ENCODE measurements around the gene TREML2.
"Not testable (repeated sequence)": the region's sequence is repeated elsewhere in the genome, so short reads cannot be mapped to it uniquely, and the experiment has no call there.

TREML2 gene

DNA sequence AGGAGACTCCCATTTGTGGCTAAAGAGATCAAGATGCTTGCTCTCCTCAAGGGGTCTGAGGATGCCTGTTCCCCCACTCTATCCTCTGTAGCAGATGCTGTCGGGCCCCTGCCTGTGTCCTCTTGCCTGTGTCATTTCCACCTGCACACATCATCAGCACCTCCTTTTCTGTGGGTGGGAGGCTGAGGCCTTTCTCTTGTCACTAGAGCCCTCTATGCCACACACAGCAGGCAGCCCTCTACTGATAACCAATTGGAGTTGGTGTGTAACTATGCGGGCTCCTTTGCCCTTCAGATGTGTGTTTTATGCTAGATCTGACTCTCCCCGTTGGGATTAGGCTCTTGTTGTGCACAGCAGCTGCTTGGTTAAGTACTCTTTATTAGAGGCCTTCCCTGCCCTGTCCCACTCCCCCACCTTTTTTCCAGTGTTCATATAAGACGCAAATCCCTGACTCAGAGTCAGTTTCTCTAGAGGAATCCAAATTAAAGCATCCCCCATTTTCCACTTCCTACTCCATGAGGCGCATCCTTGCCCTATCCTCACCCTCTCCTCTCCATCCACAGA is 7.7 kb downstream of the TREML2 start:
- Histone ChIP-seq H3K27ac (ENCODE audit: low read length) (no peak overlapping the region), H3K79me2 (ENCODE audit: low read length) (no peaks in the 10 kb centered on the region), H3K27me3 (ENCODE audit: low read depth, low read length) (no peaks in the 10 kb centered on the region), H3K9me3 (ENCODE audit: insufficient read depth, low read length) (0 out of 2 replicates have a peak, but pooled peaks cover 11% of the 10 kb centered on the region), H3K36me3 (replicated peaks; ENCODE audit: low read depth, low read length) (peaks cover 53% of the 10 kb centered on the region), H3K4me3 (ENCODE audit: low read length) (no peak overlapping the region), H4K20me1 (ENCODE audit: insufficient read depth, low read length) (no peaks in the 10 kb centered on the region), H3K4me2 (ENCODE audit: low read length) (no peak overlapping the region), H3K4me1 (ENCODE audit: low read length) (no peaks in the 10 kb centered on the region), H3K9ac (ENCODE audit: low read length) (no peak overlapping the region), H2AFZ (ENCODE audit: low read depth, low read length) (no peak overlapping the region)
- no peak for TF ChIP-seq CTCF (IDR thresholded peaks at IDR 0.05; ENCODE audit: low read depth, low read length)
- no peak for TF ChIP-seq EZH2phosphoT487 (IDR thresholded peaks at IDR 0.05; ENCODE audit: low read depth)

DNA sequence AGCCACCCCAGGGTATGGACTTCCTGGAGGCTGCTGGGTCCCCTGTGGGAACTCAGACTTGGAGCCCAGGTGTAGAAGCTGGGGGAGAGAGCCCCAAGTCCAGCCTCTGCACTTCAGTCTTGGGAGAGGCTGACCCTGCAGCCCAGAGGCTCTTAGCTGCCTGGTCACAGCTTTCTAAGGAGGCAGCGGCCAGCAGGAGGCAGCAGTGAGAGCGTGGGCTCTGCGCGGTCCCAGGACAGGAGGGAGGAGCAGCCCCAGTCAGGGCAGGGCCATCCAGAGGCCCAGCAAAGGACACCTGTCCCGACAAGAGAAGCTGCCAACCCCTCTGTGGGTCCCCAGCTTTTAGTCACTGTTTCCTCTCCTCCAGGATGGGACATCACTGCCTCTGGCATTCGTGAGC is 9.4 kb downstream of the TREML2 start:
- Histone ChIP-seq H3K9ac (ENCODE audit: low read length) (no peak overlapping the region), H4K20me1 (ENCODE audit: insufficient read depth, low read length) (no peaks in the 10 kb centered on the region), H3K9me3 (ENCODE audit: insufficient read depth, low read length) (0 out of 2 replicates have a peak, but pooled peaks cover 11% of the 10 kb centered on the region), H3K27ac (ENCODE audit: low read length) (no peak overlapping the region), H2AFZ (ENCODE audit: low read depth, low read length) (no peak overlapping the region), H3K27me3 (ENCODE audit: low read depth, low read length) (no peaks in the 10 kb centered on the region), H3K4me3 (ENCODE audit: low read length) (no peak overlapping the region), H3K4me2 (ENCODE audit: low read length) (no peak overlapping the region), H3K4me1 (ENCODE audit: low read length) (peaks cover 3% of the 10 kb centered on the region), H3K36me3 (replicated peaks; ENCODE audit: low read depth, low read length) (peaks cover 45% of the 10 kb centered on the region), H3K79me2 (ENCODE audit: low read length) (no peaks in the 10 kb centered on the region)
- peak; percentile 49 for TF ChIP-seq CTCF (IDR thresholded peaks at IDR 0.05; ENCODE audit: low read depth, low read length)
- no peak for TF ChIP-seq EZH2phosphoT487 (IDR thresholded peaks at IDR 0.05; ENCODE audit: low read depth)

DNA sequence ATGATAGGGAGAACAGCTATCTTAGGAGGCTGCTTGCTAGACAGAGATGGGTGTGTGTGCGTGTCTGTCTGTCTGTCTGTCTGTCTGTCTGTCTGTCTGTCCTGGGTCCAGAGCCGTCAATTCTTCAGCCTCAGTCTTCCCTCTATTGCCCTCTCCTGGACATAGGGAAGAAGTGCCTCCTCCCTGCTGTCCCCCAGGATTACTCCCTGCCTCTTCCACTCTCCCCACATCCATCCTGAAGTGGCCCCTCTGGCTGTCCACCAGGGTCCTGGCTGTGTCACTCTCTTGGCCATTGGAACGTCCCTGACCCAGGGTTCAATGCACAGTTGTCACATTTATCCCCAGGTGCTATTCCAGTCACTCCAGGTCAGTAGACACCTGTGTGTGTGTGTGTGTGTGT is 10.2 kb downstream of the TREML2 start:
- Histone ChIP-seq H3K79me2 (ENCODE audit: low read length) (no peaks in the 10 kb centered on the region), H3K36me3 (replicated peaks; ENCODE audit: low read depth, low read length) (peaks cover 45% of the 10 kb centered on the region), H3K4me2 (ENCODE audit: low read length) (no peak overlapping the region), H3K4me1 (ENCODE audit: low read length) (peaks cover 11% of the 10 kb centered on the region), H4K20me1 (ENCODE audit: insufficient read depth, low read length) (no peaks in the 10 kb centered on the region), H3K27ac (ENCODE audit: low read length) (no peak overlapping the region), H3K27me3 (ENCODE audit: low read depth, low read length) (no peaks in the 10 kb centered on the region), H3K9ac (ENCODE audit: low read length) (no peak overlapping the region), H3K9me3 (ENCODE audit: insufficient read depth, low read length) (0 out of 2 replicates have a peak, but pooled peaks cover 11% of the 10 kb centered on the region), H3K4me3 (ENCODE audit: low read length) (no peak overlapping the region), H2AFZ (ENCODE audit: low read depth, low read length) (no peak overlapping the region)
- TF ChIP-seq EZH2phosphoT487 (IDR thresholded peaks at IDR 0.05; ENCODE audit: low read depth) (no peak), CTCF (IDR thresholded peaks at IDR 0.05; ENCODE audit: low read depth, low read length) (no peak)

DNA sequence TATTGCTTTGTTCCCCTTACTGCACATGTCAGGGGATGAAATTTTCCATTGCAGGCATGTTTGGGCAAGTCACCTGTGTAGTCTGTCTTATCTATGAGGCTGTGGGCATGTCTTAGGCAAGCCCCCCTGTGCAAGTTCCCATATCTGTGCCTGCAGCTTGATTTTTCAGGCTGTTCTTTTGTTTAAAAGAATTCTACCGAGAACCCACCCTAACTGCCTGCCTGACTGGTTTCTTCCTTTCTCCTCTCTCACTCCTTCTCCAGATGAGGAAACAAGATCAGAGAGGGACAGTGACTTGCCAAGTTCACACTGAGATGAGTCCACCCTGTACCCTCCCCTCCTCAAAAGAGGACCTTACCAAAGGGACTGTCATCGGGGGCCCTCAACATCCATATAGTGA is 11.0 kb downstream of the TREML2 start:
- TF ChIP-seq EZH2phosphoT487 (IDR thresholded peaks at IDR 0.05; ENCODE audit: low read depth) (no peak), CTCF (IDR thresholded peaks at IDR 0.05; ENCODE audit: low read depth, low read length) (no peak)
- peaks cover 42% of the 10 kb centered on the region for H3K36me3 ChIP-seq (replicated peaks; ENCODE audit: low read depth, low read length)
- no peak overlapping the region for H2AFZ ChIP-seq (ENCODE audit: low read depth, low read length)
- no peaks in the 10 kb centered on the region for H4K20me1 ChIP-seq (ENCODE audit: insufficient read depth, low read length)
- H3K27ac ChIP-seq (ENCODE audit: low read length) = no peak overlapping the region
- H3K79me2 ChIP-seq (ENCODE audit: low read length) = no peaks in the 10 kb centered on the region
- no peak overlapping the region for H3K9ac ChIP-seq (ENCODE audit: low read length)
- no peak overlapping the region for H3K4me2 ChIP-seq (ENCODE audit: low read length)
- 0 out of 2 replicates have a peak, but pooled peaks cover 11% of the 10 kb centered on the region for H3K9me3 ChIP-seq (ENCODE audit: insufficient read depth, low read length)
- H3K4me3 ChIP-seq (ENCODE audit: low read length) = no peak overlapping the region
- peaks cover 15% of the 10 kb centered on the region for H3K4me1 ChIP-seq (ENCODE audit: low read length)
- no peaks in the 10 kb centered on the region for H3K27me3 ChIP-seq (ENCODE audit: low read depth, low read length)

DNA sequence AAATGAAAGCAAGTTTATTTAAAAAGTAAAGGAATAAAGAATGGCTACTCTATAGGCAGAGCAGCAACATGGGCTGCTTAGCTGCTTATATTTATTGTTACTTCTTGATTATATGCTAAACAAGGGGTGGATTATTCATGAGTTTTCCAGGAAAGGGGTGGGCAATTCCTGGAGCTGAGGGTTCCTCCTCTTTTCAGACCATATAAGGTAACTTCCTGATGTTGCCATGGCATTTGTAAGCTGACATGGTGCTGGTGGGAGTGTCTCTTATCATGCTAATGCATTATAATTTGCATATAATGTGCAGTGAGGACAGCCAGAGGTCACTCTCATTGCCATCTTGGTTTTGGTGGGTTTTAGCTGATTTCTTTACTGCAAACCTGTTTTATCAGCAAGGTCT is 11.9 kb downstream of the TREML2 start:
- not testable (repeated sequence) for H3K79me2 ChIP-seq (ENCODE audit: low read length); H3K27ac ChIP-seq (ENCODE audit: low read length); H3K9ac ChIP-seq (ENCODE audit: low read length); H3K27me3 ChIP-seq (ENCODE audit: low read depth, low read length); H3K4me3 ChIP-seq (ENCODE audit: low read length); H4K20me1 ChIP-seq (ENCODE audit: insufficient read depth, low read length); H3K4me2 ChIP-seq (ENCODE audit: low read length); H2AFZ ChIP-seq (ENCODE audit: low read depth, low read length)
- peaks cover 34% of the 10 kb centered on the region for H3K36me3 ChIP-seq (replicated peaks; ENCODE audit: low read depth, low read length)
- H3K9me3 ChIP-seq (ENCODE audit: insufficient read depth, low read length) = 0 out of 2 replicates have a peak, but pooled peaks cover 11% of the 10 kb centered on the region
- H3K4me1 ChIP-seq (ENCODE audit: low read length) = peaks cover 15% of the 10 kb centered on the region
